K562 (cell line): ENCODE data around the gene MAP4. TPM values are rescaled to one million over a fixed set of nuclear protein-coding genes. Genes with fewer than 3 reads are reported as not detected.
A peak's percentile ranks its signal among the peaks of the same experiment; 100 is the strongest.

ENCODE experiments used
- AFF4 ChIP-seq: sonication (generic); formaldehyde crosslinking; IDR thresholded peaks from 2 replicates; pipeline ENCODE4 v1.8.0; 2023; ENCODE audit warnings: mild to moderate bottlenecking, missing genetic modification reagents
- E2F4 ChIP-seq: sonication (generic); formaldehyde crosslinking; IDR thresholded peaks from 2 replicates; pipeline ENCODE4 v1.8.0; 2022; ENCODE audit warnings: mild to moderate bottlenecking, low read depth, missing genetic modification reagents
- GABPA ChIP-seq: fragments of 200-800 bp; sonication (Bioruptor generic); conservative IDR thresholded peaks from 2 replicates; pipeline ENCODE4 v1.6.1; 2016; ENCODE audit warnings: low read depth, missing genetic modification characterization, missing compliant biosample characterization
- MAX ChIP-seq: sonication (generic); formaldehyde crosslinking; IDR thresholded peaks from 2 replicates; pipeline ENCODE4 v1.9.0; 2022; ENCODE audit warnings: mild to moderate bottlenecking, missing genetic modification reagents
- MAZ ChIP-seq, 2 experiments: fragments of 450-650 bp in 1 of 2; sonication (generic) in 1 of 2; formaldehyde crosslinking; IDR thresholded peaks in 1 of 2; conservative IDR thresholded peaks in 1 of 2; 2 replicates each; pipeline versions ENCODE4 v1.4.0 to v1.5.0; 2020; ENCODE audit warnings: mild to moderate bottlenecking in 1 of 2, missing genetic modification reagents in 1 of 2
- MED1 ChIP-seq: sonication (generic); formaldehyde crosslinking; IDR thresholded peaks from 2 replicates; pipeline ENCODE4 v1.8.1; 2023; ENCODE audit warnings: missing genetic modification reagents, borderline replicate concordance
- SIX5 ChIP-seq, 2 experiments: IDR thresholded peaks; 2 replicates each; pipeline ENCODE4 v1.6.1; 2011; ENCODE audit warnings: low read length in 2 of 2, borderline replicate concordance in 1 of 2, low read depth in 1 of 2, mild to moderate bottlenecking in 1 of 2, moderate library complexity in 1 of 2; ENCODE audit not compliant: insufficient read depth in 1 of 2
- SP1 ChIP-seq: sonication (generic); formaldehyde crosslinking; IDR thresholded peaks from 2 replicates; pipeline ENCODE4 v1.8.1; 2022; ENCODE audit warnings: mild to moderate bottlenecking, missing genetic modification reagents
- STAT6 ChIP-seq: sonication (generic); formaldehyde crosslinking; IDR thresholded peaks from 2 replicates; pipeline ENCODE4 v1.8.1; 2023; ENCODE audit warnings: mild to moderate bottlenecking, missing genetic modification reagents
- TAF1 ChIP-seq: IDR thresholded peaks from 2 replicates; pipeline ENCODE4 v1.6.1; 2011; ENCODE audit warnings: mild to moderate bottlenecking, low read length, moderate library complexity; ENCODE audit not compliant: insufficient read depth, control insufficient read depth, severe bottlenecking; ENCODE audit errors: extremely low read depth
- polyA plus RNA-seq, 8 experiments: library from polyadenylated mRNA; depleted of rRNA in 4 of 8; stranded (reverse) in 5 of 8; unstranded in 3 of 8; fragments of >200 nt; fragmentation: Nextera tagmentation in 2 of 8; fragmentation: Illumina TruSeq in 1 of 8; extraction: Ambion mirVana in 2 of 8; extraction: Trizol in 1 of 8; gene quantifications; 2 replicates each; pipeline versions ENCODE4 v1.2.1 to v1.2.3, GENCODE V29; 2011 to 2014; ENCODE audit warnings: inconsistent platforms in 1 of 8, missing spikeins in 1 of 8
- total RNA-seq, 7 experiments: library from RNA; depleted of rRNA in 6 of 7; stranded (reverse); fragments of >200 nt in 6 of 7; fragmentation: Illumina TruSeq in 2 of 7; extraction: Trizol in 2 of 7; gene quantifications; 2 replicates each; pipeline versions ENCODE4 v1.2.1 to v1.2.3, GENCODE V29; 2011 to 2021; ENCODE audit warnings: low replicate concordance in 1 of 7

The MAP4 gene
- total and polyA plus RNA-seq, 9 of the 15 experiments (the other 6 are each of a cell fraction or from before 2014, with no cell fraction given) = 13.3 to 141 (median 36.8) TPM

GRCh38 chr3:47802734-47803479, 213.3 kb downstream of the MAP4 start, which contains the start of gene DHX30 (continued):
- TF ChIP-seq E2F4 (CRISPR knock-in tag) = no peak
- TF ChIP-seq AFF4 = peak; percentile 85; the same call in 1 of the 2 replicates
- TF ChIP-seq GABPA = peak; percentile 99
- TF ChIP-seq MAX = peak; percentile 48; the same call in 1 of the 2 replicates
- TF ChIP-seq MED1 (CRISPR knock-in tag) = no peak
- peak; percentile 26; the same call in 1 of the 2 replicates for TF ChIP-seq STAT6 (CRISPR knock-in tag)
- peak; percentile 67 for TF ChIP-seq TAF1
- peak; percentile 47; the same call in 1 of the 2 replicates for TF ChIP-seq SP1
- TF ChIP-seq MAZ (CRISPR knock-in tag; conservative IDR thresholded peaks at IDR 0.05 in 1 of 2, IDR thresholded peaks at IDR 0.05 in 1 of 2) = peak; percentile 38 to 87; a peak in 3 of 4 replicates
- peak; percentile 85 to 89 for TF ChIP-seq SIX5 (IDR thresholded peaks at IDR 0.05; ENCODE audit: borderline replicate concordance in 1 of 2, insufficient read depth in 1 of 2, low read depth in 1 of 2, low read length in 2 of 2)
